GM21390 (cell line): ENCODE data around the gene ADGRD2.

Experiments
- ATAC-seq: cut with Tn5 transposase; IDR thresholded peaks from one replicate; pipeline ENCODE4 v1.9.1; 2021; ENCODE audit not compliant: unreplicated experiment

ADGRD2 gene

DNA sequence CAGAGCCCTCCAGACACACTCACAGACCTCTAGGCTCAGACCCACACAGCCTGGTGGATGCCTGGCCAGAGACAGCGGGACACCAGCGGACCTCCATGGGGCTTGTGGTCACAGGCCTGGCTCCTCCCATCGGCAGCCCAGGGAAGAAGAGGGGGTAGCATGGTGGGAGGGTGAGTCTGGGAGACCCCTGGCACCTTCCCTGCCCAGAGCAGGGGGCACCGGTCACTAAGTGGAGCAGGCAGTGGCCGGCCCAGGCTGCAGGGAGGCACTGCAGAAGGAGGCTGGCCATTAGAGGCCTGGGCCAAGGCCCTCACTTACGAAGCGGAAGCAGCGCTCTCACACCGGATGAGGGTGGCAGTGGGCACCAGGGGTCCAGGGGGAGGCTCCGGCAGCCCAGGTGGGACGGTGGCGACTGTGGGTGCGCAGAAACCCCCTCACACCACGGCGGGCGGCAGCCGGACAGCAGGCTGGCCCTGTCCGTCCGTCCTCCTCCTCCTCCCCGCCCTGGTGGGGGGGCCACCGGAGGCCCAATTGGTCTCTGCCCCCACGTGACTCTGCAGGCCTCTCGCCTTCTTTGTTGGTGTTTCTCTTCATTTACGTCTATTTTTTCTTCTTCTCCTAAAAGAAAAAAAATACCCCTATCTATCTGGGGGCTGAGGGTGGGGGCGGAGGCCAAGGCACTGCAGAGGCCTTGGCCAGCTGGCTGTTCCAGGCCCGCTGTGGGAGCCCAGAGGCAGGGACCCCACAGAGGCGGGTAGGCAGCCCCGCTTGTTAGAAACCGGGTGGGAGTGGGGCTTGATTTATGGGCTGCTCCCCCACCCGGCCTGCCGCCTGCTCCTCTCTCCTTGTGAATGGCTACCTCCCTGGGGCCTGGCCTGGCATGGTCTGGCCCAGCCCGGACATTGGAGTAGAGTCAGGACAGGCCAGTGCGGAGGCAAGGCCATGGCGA, 57.0 kb downstream of the ADGRD2 start, which contains the start of gene NR5A1:
Gene NR5A1 (minus strand): TSS at position 469 of the 949 bp plus-strand sequence. CDS start 4,004 bp downstream, outside the sequence.
- no peak for ATAC-seq

DNA sequence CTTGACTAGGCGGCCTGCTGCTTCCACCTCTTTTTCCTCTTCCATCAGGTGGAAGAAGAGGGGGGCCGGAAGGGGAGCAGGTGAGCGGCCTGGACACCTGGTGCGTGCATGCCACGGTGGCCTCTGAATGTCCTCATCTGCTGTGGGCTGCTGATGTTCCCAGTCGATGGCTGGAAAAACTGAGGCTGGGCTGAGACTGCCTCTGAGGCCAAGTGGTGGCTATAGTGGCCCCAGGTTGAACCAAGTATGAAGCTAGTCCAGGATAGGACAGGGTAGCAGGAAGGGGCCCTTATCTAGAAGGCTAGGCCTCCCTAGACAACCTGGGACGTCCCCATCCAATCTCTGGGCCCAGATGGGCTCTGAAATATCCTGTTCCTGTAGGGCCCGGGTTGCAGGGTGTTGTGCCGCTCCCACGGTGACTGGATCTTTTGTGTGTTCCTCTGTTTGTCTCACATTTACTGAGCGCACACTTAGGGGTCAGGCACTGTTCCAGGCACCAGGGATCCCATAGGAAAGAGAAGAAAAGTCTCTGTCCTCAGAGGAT, 57.7 kb downstream of the ADGRD2 start:
- ATAC-seq: no peak

GRCh38 chr9:124510650-124511425, 60.6 kb downstream of the ADGRD2 start:
- no peak for ATAC-seq

GRCh38 chr9:124511426-124511840, 61.2 kb downstream of the ADGRD2 start:
- no peak for ATAC-seq

DNA sequence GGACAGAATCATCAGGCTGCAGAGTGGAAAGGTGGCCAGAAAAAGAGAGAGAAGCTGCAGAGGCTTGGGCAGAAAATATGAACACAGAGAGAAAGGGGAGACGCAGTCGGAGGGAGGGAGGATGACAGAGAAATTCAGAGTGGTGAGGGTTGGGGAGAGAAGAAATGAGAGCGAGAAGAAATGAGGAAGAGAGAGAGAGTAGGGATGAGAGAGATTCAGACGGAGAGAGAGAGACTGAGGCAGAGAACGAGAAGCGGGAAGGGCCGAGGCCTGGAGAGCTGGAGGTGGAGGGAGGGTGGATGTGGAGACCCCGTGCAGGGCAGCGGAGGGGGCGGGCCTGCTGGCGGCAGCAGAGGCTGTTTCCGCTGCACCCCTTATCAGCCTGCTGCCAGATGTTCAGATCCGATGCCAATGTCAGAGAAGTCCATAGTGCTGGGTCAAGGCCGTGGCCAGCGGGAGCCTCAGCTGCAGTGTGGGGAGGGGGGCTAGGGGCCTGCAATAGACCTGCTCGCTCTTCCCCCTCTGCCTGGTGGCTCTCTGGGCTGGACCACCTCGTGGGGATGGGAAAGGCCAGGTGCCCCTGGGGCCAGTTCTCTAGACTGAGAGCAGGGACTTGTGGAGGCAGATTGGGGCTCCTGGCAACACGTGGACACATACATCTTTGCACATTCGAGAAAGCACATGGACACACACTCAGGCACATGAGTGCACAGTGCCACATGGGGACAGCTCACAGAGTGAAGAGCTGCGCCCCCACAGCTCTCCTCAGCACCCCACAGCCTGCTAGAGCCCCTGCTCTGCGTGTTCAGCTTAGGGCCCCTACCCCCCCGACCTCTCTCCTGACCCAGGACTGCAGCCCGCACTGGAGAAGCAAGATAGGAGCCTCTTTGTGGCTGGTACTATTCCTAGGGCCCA, 61.9 kb downstream of the ADGRD2 start:
- no peak for ATAC-seq

DNA sequence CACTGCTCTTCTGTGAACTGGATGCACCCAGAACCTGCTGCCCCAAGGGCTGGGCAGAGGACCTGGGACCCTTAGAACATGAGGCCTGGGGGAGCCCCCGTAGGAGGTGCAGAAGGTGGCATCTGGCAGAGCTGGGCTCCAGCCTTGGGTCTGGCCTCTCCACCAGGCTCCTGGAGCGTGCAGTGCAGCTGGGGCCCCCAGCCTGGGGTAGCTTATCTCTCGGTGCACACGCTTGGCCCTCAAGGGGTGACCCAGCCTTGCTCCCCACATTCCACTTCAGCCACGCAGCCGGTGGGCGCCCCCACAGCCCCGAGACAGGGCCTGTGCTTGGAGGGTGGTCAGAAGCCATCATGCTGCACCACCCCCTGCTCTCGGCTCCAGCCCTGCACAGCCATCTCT, 62.6 kb downstream of the ADGRD2 start:
- ATAC-seq: no peak

DNA sequence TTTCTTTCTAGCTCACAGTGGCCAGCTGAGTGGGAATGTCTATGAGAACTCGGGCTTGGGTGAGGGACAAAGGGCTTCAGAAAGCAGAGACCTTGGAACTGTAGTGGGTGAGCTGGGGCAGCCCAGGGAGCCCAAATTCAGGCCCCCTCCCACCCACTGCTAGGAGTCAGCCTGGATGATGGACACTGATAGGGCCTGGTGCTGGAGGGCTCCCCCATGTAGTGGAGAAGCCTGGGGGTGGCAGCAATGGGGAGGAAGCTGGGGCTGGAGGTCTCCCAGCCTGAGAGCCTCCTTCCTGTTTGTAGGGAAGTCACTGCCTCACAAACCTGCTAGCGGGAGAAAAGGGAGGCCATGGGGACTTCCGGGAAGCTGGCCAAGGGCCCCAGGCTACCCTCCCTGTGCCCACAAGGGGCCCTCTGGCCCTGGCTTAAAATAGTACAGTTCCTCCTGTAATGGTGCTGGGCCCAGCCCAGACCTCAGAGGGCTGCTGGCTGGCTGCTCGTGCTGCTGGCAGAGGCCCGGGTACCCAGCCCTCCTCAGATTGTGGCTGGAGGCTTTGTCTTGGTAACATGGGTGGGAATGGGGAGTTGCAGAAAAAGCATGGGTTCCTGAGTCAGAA, 63.2 kb downstream of the ADGRD2 start:
- no peak for ATAC-seq

GRCh38 chr9:124514125-124514524, 63.9 kb downstream of the ADGRD2 start:
- no peak for ATAC-seq

DNA sequence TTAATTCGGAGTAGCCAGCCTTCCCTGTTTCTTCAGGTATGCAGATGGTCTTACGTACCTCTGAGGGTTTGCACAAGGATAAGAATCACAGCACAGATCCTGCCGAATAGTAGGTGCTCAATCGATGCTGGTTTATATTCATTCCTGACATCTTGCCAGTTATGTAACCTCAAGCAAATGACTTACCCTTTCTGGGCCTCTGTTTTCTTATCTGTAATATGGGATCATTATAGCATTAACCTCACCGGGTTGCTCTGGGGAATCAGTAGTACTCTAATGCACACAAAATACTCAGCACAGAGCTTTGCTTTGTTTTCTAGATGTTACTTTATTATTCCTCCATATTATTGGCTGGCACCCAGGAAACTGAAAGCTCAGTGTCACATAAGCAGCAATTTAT, 64.6 kb downstream of the ADGRD2 start:
- ATAC-seq: no peak

DNA sequence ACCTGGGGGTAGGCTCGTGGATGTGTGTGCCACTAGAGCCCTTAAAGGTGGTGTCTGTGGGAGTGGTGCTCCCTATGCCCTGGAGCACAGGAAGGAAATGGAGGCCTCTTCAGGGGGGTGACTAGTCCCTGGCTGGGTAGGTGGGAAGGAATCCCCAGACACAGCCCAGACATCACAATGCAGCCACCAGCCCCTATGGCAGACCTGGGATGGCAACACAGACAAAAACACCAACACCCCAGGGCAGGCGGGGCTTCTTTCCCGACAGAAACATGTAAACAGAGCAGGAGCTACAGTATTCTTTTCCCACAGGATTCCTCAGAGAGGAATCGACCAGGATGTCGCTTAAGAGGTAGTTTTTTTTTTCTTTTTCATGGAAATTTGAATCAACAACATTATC, 67.3 kb downstream of the ADGRD2 start:
- ATAC-seq: no peak

DNA sequence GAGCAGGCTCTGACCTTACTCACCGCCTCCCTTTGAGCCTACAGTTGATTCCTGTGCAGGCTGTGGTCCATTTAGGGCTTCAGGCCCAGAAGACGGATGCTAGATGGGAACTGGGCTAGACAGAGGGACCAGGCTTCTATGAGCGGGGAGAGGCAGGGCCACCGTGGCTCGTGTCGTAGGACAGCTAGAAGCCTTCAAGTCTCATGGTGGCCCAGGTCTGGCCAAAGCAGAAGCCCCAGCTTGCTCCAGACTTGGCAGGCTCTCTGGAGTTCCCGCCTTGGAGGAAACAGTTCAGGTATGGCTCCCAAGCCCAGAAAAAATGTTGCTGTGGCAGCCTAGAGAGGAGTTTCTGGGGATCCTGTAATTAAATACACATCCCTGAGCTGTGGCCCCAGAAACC, 67.9 kb downstream of the ADGRD2 start:
- no peak for ATAC-seq

GRCh38 chr9:124520206-124520596, 70.0 kb downstream of the ADGRD2 start:
- no peak for ATAC-seq

- no peak for ATAC-seq
Observed at GRCh38 chr9:124521142-124521541, 70.9 kb downstream of the ADGRD2 start.

DNA sequence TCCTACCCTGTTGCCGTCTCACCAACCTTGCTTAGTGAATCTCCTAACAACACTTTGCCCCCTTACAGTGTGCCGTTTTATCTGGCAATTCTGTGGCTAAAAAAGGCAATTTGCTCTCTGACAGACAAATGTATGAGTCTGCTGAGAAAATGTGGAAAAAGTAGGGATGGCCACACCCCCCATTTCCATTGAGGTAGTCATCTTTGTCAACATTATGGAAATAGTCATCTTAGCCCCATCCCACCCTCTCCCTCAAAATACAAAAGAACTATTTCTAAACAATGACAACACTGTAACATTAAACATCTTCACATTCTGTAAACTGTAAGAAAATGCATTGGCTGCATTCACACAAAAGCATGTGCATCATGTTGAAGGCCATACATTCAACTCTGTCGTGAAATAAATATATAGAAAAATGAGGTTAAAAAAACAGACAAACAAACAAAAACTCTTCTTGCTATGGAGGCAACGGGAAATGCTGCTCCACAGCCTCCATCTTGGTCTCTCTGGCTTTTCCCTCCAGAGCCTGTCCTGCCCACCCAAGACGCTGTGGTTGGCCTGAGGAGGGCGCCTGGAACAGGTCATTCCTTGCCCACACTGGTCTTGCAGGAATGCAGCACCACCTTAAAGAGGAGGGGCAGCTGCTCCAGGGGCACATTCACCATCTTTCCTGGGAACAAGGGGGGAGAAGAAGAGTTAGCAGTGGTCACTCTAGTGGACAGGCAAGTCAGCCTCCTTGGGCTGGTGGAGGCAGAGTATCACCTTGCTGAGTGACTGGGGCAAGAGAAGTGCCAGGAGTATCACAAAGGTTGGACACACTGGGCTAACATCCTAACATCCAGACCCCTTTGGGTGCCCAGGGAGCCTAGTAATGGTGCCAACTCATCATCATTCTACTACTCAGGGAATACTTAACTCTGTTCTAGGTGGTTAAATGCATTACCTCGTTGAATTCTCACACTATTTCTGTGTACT, 72.2 kb downstream of the ADGRD2 start:
- no peak for ATAC-seq

DNA sequence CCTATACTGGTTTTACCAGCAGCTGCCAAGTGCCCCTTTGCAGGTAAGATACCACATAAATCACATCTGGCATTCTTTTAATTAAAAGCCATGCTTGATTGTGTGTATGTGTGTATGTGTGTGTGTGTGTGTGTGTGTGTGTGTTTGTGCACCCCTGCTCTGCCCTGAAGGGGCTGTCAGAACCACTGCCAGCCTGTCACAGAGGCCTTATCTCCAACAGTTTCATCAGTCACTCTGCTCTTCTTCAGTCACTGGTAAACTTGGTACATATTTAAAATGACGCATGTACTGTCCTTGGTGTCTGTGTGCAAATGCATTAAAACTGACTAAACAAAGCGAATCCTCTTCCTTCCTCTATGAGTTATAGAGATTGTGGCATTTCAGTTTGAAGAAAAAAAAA, 75.9 kb downstream of the ADGRD2 start:
- ATAC-seq: no peak

DNA sequence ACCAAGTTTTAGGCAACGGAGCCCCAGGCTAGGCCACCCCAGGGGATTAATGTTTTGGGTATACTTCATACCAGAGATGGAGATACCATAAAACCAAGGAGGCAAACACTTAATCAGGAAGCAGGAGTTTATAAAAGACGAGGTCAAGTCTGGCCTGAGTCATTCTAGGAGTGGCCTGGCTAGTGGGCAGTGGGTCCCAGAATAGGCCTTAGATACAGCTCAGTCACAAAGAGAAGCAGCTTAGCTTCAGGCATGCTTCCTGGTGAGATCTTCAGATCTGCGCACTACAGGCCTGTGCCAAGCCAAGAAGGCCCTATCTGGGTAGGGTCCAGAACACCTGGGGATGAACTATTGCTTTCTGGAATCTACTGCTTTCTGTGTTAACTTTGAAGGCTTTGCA, 77.5 kb downstream of the ADGRD2 start:
- no peak for ATAC-seq
